CD4-positive, alpha-beta T cell treated with Interleukin-17A for 4 hours (primary cell): ENCODE results near the gene MEX3D.
"Not testable (repeated sequence)": the region's sequence is repeated elsewhere in the genome, so short reads cannot be mapped to it uniquely, and the experiment has no call there.

Source experiments
- DNase-seq: peaks from one replicate; pipeline ENCODE4 v3.0.0-alpha.2; 2020; ENCODE audit warnings: mixed read lengths

Gene MEX3D

GRCh38 chr19:1570836-1571235, 2.7 kb upstream of the MEX3D start:
- DNase-seq, result no peak

GRCh38 chr19:1569997-1570396, 1.9 kb upstream of the MEX3D start:
- no peak for DNase-seq

- DNase-seq, result no peak
Measured at GRCh38 chr19:1567848-1568227, 287 bp downstream of the MEX3D start.

- peak; percentile 16 for DNase-seq
Measured at GRCh38 chr19:1567116-1567847, 843 bp downstream of the MEX3D start.

- DNase-seq, result no peak
Measured at GRCh38 chr19:1566392-1567115, 1.6 kb downstream of the MEX3D start.

- DNase-seq, result no peak
Measured at GRCh38 chr19:1563251-1563650, 4.9 kb downstream of the MEX3D start.

- DNase-seq, result no peak
Measured at GRCh38 chr19:1561236-1561842, 6.8 kb downstream of the MEX3D start.

GRCh38 chr19:1560286-1560882, 7.7 kb downstream of the MEX3D start:
- no peak for DNase-seq

- no peak for DNase-seq
Measured at GRCh38 chr19:1558552-1558951, 9.6 kb downstream of the MEX3D start.

- DNase-seq, result no peak
Measured at GRCh38 chr19:1556390-1557070, 11.6 kb downstream of the MEX3D start.

GRCh38 chr19:1555487-1556389, 12.4 kb downstream of the MEX3D start:
- DNase-seq, result no peak

- DNase-seq, result no peak
Measured at GRCh38 chr19:1554968-1555367, 13.2 kb downstream of the MEX3D start.

GRCh38 chr19:1553415-1553814, 14.7 kb downstream of the MEX3D start:
- DNase-seq, result no peak

GRCh38 chr19:1551068-1552040, 16.8 kb downstream of the MEX3D start:
- no peak for DNase-seq

- no peak for DNase-seq
Measured at GRCh38 chr19:1549332-1549945, 18.7 kb downstream of the MEX3D start.

- no peak for DNase-seq
Measured at GRCh38 chr19:1540365-1540925, 27.7 kb downstream of the MEX3D start.

GRCh38 chr19:1539749-1540148, 28.4 kb downstream of the MEX3D start:
- not testable (repeated sequence) for DNase-seq

- DNase-seq, result no peak
Measured at GRCh38 chr19:1538978-1539377, 29.1 kb downstream of the MEX3D start.

GRCh38 chr19:1535699-1536098, 32.4 kb downstream of the MEX3D start:
- not testable (repeated sequence) for DNase-seq

GRCh38 chr19:1534972-1535371, 33.2 kb downstream of the MEX3D start:
- DNase-seq, result no peak
